Karpas-422 (cell line): ENCODE data around the gene GTF2H4. TPM values are rescaled to one million over a fixed set of nuclear protein-coding genes. Genes with fewer than 3 reads are reported as not detected.
A peak's percentile ranks its signal among the peaks of the same experiment; 100 is the strongest.
"Not testable (repeated sequence)": the region's sequence is repeated elsewhere in the genome, so short reads cannot be mapped to it uniquely, and the experiment has no call there.

Experiments
- DNase-seq: peaks from one replicate; pipeline ENCODE4 v3.0.0-alpha.2; 2015
- H2AFZ ChIP-seq: fragments of 200-600 bp; sonication (generic); 2 replicates; pipeline ENCODE4 v1.6.1; 2014; ENCODE audit warnings: antibody characterized with exemption, low read length, mixed read lengths
- H3K27ac ChIP-seq: fragments of 200-600 bp; sonication (generic); 2 replicates; pipeline ENCODE4 v1.5.1; 2014; ENCODE audit warnings: mild to moderate bottlenecking, low read length, moderate library complexity
- H3K27me3 ChIP-seq: fragments of 200-600 bp; sonication (generic); 2 replicates; pipeline ENCODE4 v1.6.1; 2014; ENCODE audit warnings: low read length, mixed read lengths
- H3K36me3 ChIP-seq: fragments of 200-600 bp; sonication (generic); 2 replicates; pipeline ENCODE4 v1.6.1; 2014; ENCODE audit warnings: low read length, mixed read lengths; ENCODE audit not compliant: insufficient read depth
- H3K4me1 ChIP-seq: fragments of 200-600 bp; sonication (generic); 2 replicates; pipeline ENCODE4 v1.6.1; 2014; ENCODE audit warnings: mild to moderate bottlenecking, low read length, mixed read lengths
- H3K4me2 ChIP-seq: fragments of 200-600 bp; sonication (generic); 2 replicates; pipeline ENCODE4 v1.6.1; 2014; ENCODE audit warnings: low read length, low read depth, mild to moderate bottlenecking; ENCODE audit not compliant: poor library complexity, severe bottlenecking
- H3K4me3 ChIP-seq: fragments of 200-600 bp; sonication (generic); 2 replicates; pipeline ENCODE4 v1.5.1; 2014; ENCODE audit warnings: mild to moderate bottlenecking, antibody characterized with exemption, low read length, mixed read lengths
- H3K79me2 ChIP-seq: fragments of 200-600 bp; sonication (generic); 2 replicates; pipeline ENCODE4 v1.6.1; 2014; ENCODE audit warnings: mild to moderate bottlenecking, low read length, mixed read lengths
- H3K9ac ChIP-seq: fragments of 200-600 bp; sonication (generic); 2 replicates; pipeline ENCODE4 v1.6.0; 2014; ENCODE audit warnings: low read length
- H3K9me2 ChIP-seq: fragments of 200-600 bp; sonication (generic), shearing (Covaris generic); replicated peaks from 2 replicates; pipeline ENCODE4 v1.6.0; 2014; ENCODE audit warnings: mild to moderate bottlenecking, low read length, moderate library complexity; ENCODE audit not compliant: insufficient read depth
- H3K9me3 ChIP-seq: fragments of 300-700, 200-600 bp; sonication (generic); 2 replicates; pipeline ENCODE4 v1.6.1; 2014; ENCODE audit warnings: low read length, mixed read lengths
- H4K20me1 ChIP-seq: fragments of 200-600 bp; sonication (generic); 2 replicates; pipeline ENCODE4 v1.6.1; 2014; ENCODE audit warnings: mild to moderate bottlenecking, antibody characterized with exemption, low read length, low read depth; ENCODE audit not compliant: insufficient read depth
- total RNA-seq: library from RNA; depleted of rRNA; stranded (reverse); fragments of >200 nt; shearing (Covaris generic); gene quantifications from 2 replicates; pipeline ENCODE4 v1.2.3, GENCODE V29; 2014; ENCODE audit warnings: low replicate concordance; rRNA removed

Gene GTF2H4
- total RNA-seq, result 21.8 and 23.4 TPM in 2 replicates

GRCh38 chr6:30907758-30908591 lies at the start of gene GTF2H4:
TSS of gene GTF2H4 (plus strand) at chr6:30908207.
- Histone ChIP-seq H4K20me1 (no peaks in the 10 kb centered on the region), H3K36me3 (no peaks in the 10 kb centered on the region), H3K4me1 (peaks cover 9% of the 10 kb centered on the region), H3K27ac (no peak within 1 kb of the TSS), H2AFZ (peak within 1 kb of the TSS; percentile 97), H3K79me2 (peaks cover 17% of the 10 kb centered on the region), H3K9me3 (no peaks in the 10 kb centered on the region), H3K4me3 (peak within 1 kb of the TSS; percentile 97), H3K9me2 (no peaks in the 10 kb centered on the region), H3K4me2 (peak within 1 kb of the TSS; percentile 81), H3K9ac (peak within 1 kb of the TSS; percentile 89), H3K27me3 (no peaks in the 10 kb centered on the region)
- peak; percentile 99 for DNase-seq

- not testable (repeated sequence) for H3K4me3 ChIP-seq, H3K79me2 ChIP-seq, H3K9me2 ChIP-seq, H3K9ac ChIP-seq, H3K27ac ChIP-seq, H3K27me3 ChIP-seq, H3K36me3 ChIP-seq, DNase-seq, H3K9me3 ChIP-seq, H4K20me1 ChIP-seq, H3K4me1 ChIP-seq, H3K4me2 ChIP-seq, H2AFZ ChIP-seq
Measured at GRCh38 chr6:30859726-30860125, 48.3 kb upstream of the GTF2H4 start.

DNA sequence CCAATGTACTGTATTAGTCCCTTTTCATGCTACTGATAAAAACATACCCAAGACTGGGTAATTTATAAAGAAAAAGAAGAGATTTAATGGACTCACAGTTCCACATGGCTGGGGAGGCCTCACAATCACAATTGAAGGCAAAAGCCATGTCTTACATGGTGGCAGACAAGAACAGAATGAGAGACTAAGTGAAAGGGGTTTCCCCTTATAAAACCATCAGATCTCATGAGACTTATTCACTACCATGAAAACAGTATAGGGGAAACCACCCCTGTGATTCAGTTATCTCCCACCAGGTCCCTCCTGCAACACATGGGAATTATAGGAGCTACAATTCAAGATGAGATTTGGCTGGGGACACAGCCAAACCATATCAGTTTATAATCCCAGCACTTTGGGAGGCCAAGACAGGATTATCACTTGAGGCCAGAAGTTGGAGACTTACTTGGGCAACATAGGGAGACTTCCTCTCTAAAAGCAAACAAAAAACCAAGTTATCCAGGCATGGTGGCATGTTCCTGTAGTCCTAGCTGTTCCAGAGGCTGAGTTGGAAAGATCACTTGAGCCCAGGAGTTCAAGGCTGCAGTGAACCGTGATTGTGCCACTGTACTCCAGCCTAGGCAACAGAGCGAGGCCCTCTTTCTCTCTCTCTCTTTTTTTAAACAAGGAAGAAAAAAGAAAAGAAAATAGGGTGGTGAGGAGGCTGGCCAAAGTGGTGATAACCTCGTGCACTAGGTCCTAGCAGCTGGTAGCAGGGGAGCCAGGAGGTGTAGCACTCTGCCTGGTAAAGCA lies 46.6 kb upstream of the GTF2H4 start:
- H3K4me2 ChIP-seq, result no peak overlapping the region

DNA sequence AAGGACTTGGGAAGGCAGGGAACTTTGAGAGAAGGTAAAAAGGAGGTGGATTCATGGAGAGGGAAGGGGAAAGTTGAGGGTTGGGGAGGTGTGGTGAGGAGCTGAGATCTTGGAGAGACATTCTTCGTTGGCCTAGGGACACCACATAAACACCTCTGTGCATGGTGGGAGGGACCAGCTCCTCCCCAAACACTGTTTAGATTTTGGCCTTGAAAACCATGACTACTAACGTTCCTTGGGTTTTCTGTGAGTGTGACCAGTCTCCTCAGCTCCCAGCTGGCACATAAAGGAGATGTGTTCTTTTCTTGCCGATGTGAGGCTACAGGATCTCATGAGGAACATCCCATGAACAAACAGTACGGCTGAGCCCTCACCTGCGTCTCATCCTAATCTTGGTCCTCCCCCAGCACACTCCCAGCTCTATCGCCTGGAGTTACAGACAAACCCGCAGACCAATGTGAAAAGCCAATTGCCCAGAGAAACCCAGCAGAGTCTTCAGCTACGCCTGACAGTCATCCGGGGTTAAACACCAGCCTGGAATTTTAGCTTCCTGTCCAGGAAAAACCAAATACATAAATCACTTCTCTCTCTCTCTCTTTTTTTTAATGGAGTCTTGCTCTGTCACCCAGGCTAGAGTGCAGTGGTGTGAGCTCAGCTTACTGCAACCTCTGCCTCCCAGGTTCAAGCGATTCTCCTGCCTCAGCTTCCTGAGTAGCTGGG lies 45.7 kb upstream of the GTF2H4 start:
- DNase-seq, result no peak
- H3K4me1 ChIP-seq, result no peaks in the 10 kb centered on the region
- no peaks in the 10 kb centered on the region for H3K9me3 ChIP-seq
- no peaks in the 10 kb centered on the region for H3K36me3 ChIP-seq
- no peaks in the 10 kb centered on the region for H3K9me2 ChIP-seq
- no peaks in the 10 kb centered on the region for H3K79me2 ChIP-seq
- no peak overlapping the region for H3K9ac ChIP-seq
- H3K27ac ChIP-seq, result no peak overlapping the region
- H3K4me2 ChIP-seq, result no peak overlapping the region
- no peak overlapping the region for H2AFZ ChIP-seq
- no peaks in the 10 kb centered on the region for H4K20me1 ChIP-seq
- no peaks in the 10 kb centered on the region for H3K27me3 ChIP-seq
- H3K4me3 ChIP-seq, result no peak overlapping the region

More for the DNA sequence above, 46.6 kb upstream of the GTF2H4 start:
- no peak overlapping the region for H2AFZ ChIP-seq
- DNase-seq, result no peak
- H3K79me2 ChIP-seq, result no peaks in the 10 kb centered on the region
- H3K9me3 ChIP-seq, result no peaks in the 10 kb centered on the region
- no peak overlapping the region for H3K4me3 ChIP-seq
- H3K27ac ChIP-seq, result no peak overlapping the region
- no peaks in the 10 kb centered on the region for H3K27me3 ChIP-seq
- H3K4me1 ChIP-seq, result no peaks in the 10 kb centered on the region
- H3K36me3 ChIP-seq, result no peaks in the 10 kb centered on the region
- H3K9ac ChIP-seq, result no peak overlapping the region
- H4K20me1 ChIP-seq, result no peaks in the 10 kb centered on the region
- H3K9me2 ChIP-seq, result no peaks in the 10 kb centered on the region

DNA sequence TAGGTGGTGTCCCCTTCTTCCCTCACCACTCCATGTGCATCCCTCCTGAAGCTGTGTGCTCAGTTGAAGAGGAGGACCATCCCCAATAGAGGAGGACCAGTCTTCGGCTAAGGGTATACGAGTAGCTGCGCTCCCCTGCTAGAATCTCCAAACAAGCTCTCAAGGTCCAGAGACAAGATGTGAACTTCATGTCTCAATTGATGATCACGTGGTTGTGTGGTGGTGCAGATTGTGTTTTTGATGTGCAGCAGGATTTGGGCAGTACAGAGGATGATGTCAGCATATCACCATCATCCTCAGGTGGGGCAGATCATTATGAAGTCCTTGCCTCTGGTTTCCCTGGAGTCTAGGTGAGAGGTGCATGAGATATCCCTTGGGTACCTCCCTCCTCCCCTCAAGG lies 43.7 kb upstream of the GTF2H4 start:
- Histone ChIP-seq H3K27ac (no peak overlapping the region), H3K79me2 (no peaks in the 10 kb centered on the region), H3K4me2 (no peak overlapping the region)

GRCh38 chr6:30869241-30869749 lies 38.7 kb upstream of the GTF2H4 start:
- not testable (repeated sequence) for H3K9ac ChIP-seq, H3K4me1 ChIP-seq, H3K79me2 ChIP-seq, H2AFZ ChIP-seq, H3K9me2 ChIP-seq, H3K27ac ChIP-seq, H3K27me3 ChIP-seq, H3K36me3 ChIP-seq, DNase-seq, H3K4me3 ChIP-seq, H3K4me2 ChIP-seq, H4K20me1 ChIP-seq
- peaks cover 11% of the 10 kb centered on the region for H3K9me3 ChIP-seq

More for the DNA sequence above, 43.7 kb upstream of the GTF2H4 start:
- no peak for DNase-seq
- no peak overlapping the region for H3K9ac ChIP-seq
- no peak overlapping the region for H3K4me3 ChIP-seq
- no peaks in the 10 kb centered on the region for H3K27me3 ChIP-seq
- H2AFZ ChIP-seq, result no peak overlapping the region
- no peaks in the 10 kb centered on the region for H4K20me1 ChIP-seq
- no peaks in the 10 kb centered on the region for H3K9me2 ChIP-seq
- no peaks in the 10 kb centered on the region for H3K4me1 ChIP-seq
- H3K36me3 ChIP-seq, result no peaks in the 10 kb centered on the region
- no peaks in the 10 kb centered on the region for H3K9me3 ChIP-seq

- no peak for DNase-seq
- H3K4me3 ChIP-seq, result no peak overlapping the region
- no peak overlapping the region for H3K4me2 ChIP-seq
- no peaks in the 10 kb centered on the region for H3K9me2 ChIP-seq
- H4K20me1 ChIP-seq, result no peaks in the 10 kb centered on the region
- H2AFZ ChIP-seq, result no peak overlapping the region
- no peak overlapping the region for H3K9ac ChIP-seq
- no peaks in the 10 kb centered on the region for H3K79me2 ChIP-seq
- peaks cover 11% of the 10 kb centered on the region for H3K9me3 ChIP-seq
- no peak overlapping the region for H3K27ac ChIP-seq
- no peaks in the 10 kb centered on the region; the same call in 1 of the 2 replicates for H3K27me3 ChIP-seq
- H3K36me3 ChIP-seq, result no peaks in the 10 kb centered on the region
- no peaks in the 10 kb centered on the region for H3K4me1 ChIP-seq
Measured at GRCh38 chr6:30870546-30870945, 37.5 kb upstream of the GTF2H4 start.
